Endothelial cell of umbilical vein (primary cell): ENCODE results near the gene RNF217. TPM values are rescaled to one million over a fixed set of nuclear protein-coding genes. Genes with fewer than 3 reads are reported as not detected.

Experiments used
- BruUV-seq: library from RNA; stranded (reverse); fragments of 400-500 nt; replicated peaks from 2 replicates; lab custom pipeline; 2021; lab: Mats Ljungman, UMichigan
- CTCF ChIA-PET: fragments of 300-600, 350-600 bp; sonication (Branson Sonifier 250); formaldehyde crosslinking; loops from one replicate; lab custom pipeline; 2021; ENCODE audit warnings: antibody characterized with exemption, inconsistent platforms; lab: Charles Lee
- POLR2A ChIA-PET: fragments of 300-600, 350-600 bp; sonication (Branson Sonifier 250); formaldehyde crosslinking; loops from one replicate; lab custom pipeline; 2021; ENCODE audit warnings: antibody characterized with exemption, inconsistent platforms; lab: Charles Lee
- DNase-seq: peaks from one replicate; pipeline ENCODE4 v3.0.0-alpha.2; 2011; ENCODE audit warnings: low read depth, low spot score
- FAIRE-seq: peaks from 2 replicates; lab custom pipeline; 2011; peaks lifted over from hg19 to GRCh38; lab: Jason Lieb, UNC
- H2AFZ ChIP-seq: 2 replicates; pipeline ENCODE4 v1.6.0; 2012; ENCODE audit warnings: low read depth, low read length, control low read depth, inconsistent platforms
- H3K27ac ChIP-seq: 2 replicates; pipeline ENCODE4 v1.5.1; 2011; ENCODE audit warnings: low read depth, mild to moderate bottlenecking, control low read depth, low read length, moderate library complexity; ENCODE audit not compliant: insufficient read depth
- H3K27me3 ChIP-seq, 2 experiments: 2 replicates each; pipeline versions ENCODE4 v1.6.0 to v1.6.1; 2011; ENCODE audit warnings: low read length in 2 of 2, mixed read lengths in 1 of 2; ENCODE audit not compliant: control insufficient read depth in 2 of 2, insufficient read depth in 2 of 2
- H3K36me3 ChIP-seq, 2 experiments: 2 replicates in 1 of 2; 3 replicates in 1 of 2; pipeline ENCODE4 v1.5.1; 2011; ENCODE audit warnings: low read length in 2 of 2, mild to moderate bottlenecking in 1 of 2, moderate library complexity in 1 of 2; ENCODE audit not compliant: control insufficient read depth in 2 of 2, insufficient read depth in 2 of 2; ENCODE audit errors: extremely low read depth in 1 of 2
- H3K4me1 ChIP-seq: 3 replicates; pipeline ENCODE4 v1.5.1; 2011; ENCODE audit warnings: mild to moderate bottlenecking, low read length; ENCODE audit not compliant: control insufficient read depth, insufficient read depth; ENCODE audit errors: extremely low read depth
- H3K4me2 ChIP-seq: 2 replicates; pipeline ENCODE4 v1.6.1; 2011; ENCODE audit warnings: low read length, control low read depth, mixed read lengths; ENCODE audit not compliant: insufficient read depth
- H3K4me3 ChIP-seq, 3 experiments: fragments of 200-600 bp in 1 of 3; sonication (generic), shearing (Covaris generic) in 1 of 3; replicated peaks in 1 of 3; 2 replicates each; pipeline ENCODE4 v1.5.1; 2011 to 2016; ENCODE audit warnings: control low read depth in 3 of 3, low read length in 3 of 3, mild to moderate bottlenecking in 2 of 3, inconsistent platforms in 1 of 3, low read depth in 1 of 3, moderate library complexity in 1 of 3; ENCODE audit not compliant: insufficient read depth in 1 of 3
- H3K79me2 ChIP-seq: 2 replicates; pipeline ENCODE4 v1.6.0; 2012; ENCODE audit warnings: low read length, inconsistent platforms; ENCODE audit not compliant: control insufficient read depth, insufficient read depth
- H3K9ac ChIP-seq: replicated peaks from 2 replicates; pipeline ENCODE3; 2011; ENCODE audit warnings: low read length, control low read depth; ENCODE audit not compliant: insufficient read depth; ENCODE audit errors: extremely low read depth
- H3K9me1 ChIP-seq: replicated peaks from 3 replicates; pipeline ENCODE4 v1.6.0; 2011; ENCODE audit warnings: mild to moderate bottlenecking, low read length; ENCODE audit not compliant: control insufficient read depth, insufficient read depth; ENCODE audit errors: extremely low read depth
- H3K9me3 ChIP-seq: replicated peaks from 2 replicates; pipeline ENCODE4 v1.5.1; 2012; ENCODE audit warnings: low read length, inconsistent platforms; ENCODE audit not compliant: control insufficient read depth, insufficient read depth
- H4K20me1 ChIP-seq: replicated peaks from 2 replicates; pipeline ENCODE3; 2011; ENCODE audit warnings: mild to moderate bottlenecking, low read length; ENCODE audit not compliant: control insufficient read depth, insufficient read depth; ENCODE audit errors: extremely low read depth
- CTCF ChIP-seq, 2 donors: IDR thresholded peaks; 1 replicate in 1 of 2; 2 replicates in 1 of 2; pipeline ENCODE4 v1.5.1; 2011; ENCODE audit warnings: low read length in 2 of 2, mild to moderate bottlenecking in 2 of 2, moderate library complexity in 2 of 2, control low read depth in 1 of 2, inconsistent platforms in 1 of 2, low read depth in 1 of 2; ENCODE audit not compliant: insufficient read depth in 1 of 2; ENCODE audit errors: extremely low read depth in 1 of 2
- EZH2 ChIP-seq: IDR thresholded peaks from 2 replicates; pipeline ENCODE4 v1.6.1; 2012; ENCODE audit warnings: borderline replicate concordance, low read depth, mild to moderate bottlenecking, moderate library complexity, low read length, inconsistent platforms; ENCODE audit not compliant: severe bottlenecking
- FOS ChIP-seq: IDR thresholded peaks from 2 replicates; pipeline ENCODE4 v1.6.1; 2011; ENCODE audit warnings: mild to moderate bottlenecking, low read length, moderate library complexity, borderline replicate concordance; ENCODE audit not compliant: insufficient read depth
- GATA2 ChIP-seq: IDR thresholded peaks from 2 replicates; pipeline ENCODE4 v1.7.0; 2011; ENCODE audit warnings: low read depth, mild to moderate bottlenecking, moderate library complexity, mixed read lengths, low read length; ENCODE audit not compliant: insufficient read length, insufficient read depth
- JUN ChIP-seq: IDR thresholded peaks from 2 replicates; pipeline ENCODE4 v1.6.1; 2011; ENCODE audit warnings: borderline replicate concordance, low read depth; ENCODE audit not compliant: insufficient read length, insufficient read depth
- MAX ChIP-seq: IDR thresholded peaks from 2 replicates; pipeline ENCODE4 v1.6.1; 2011; ENCODE audit not compliant: insufficient read depth, insufficient read length
- MYC ChIP-seq: IDR thresholded peaks from one replicate; pipeline ENCODE4 v1.6.1; 2011; ENCODE audit warnings: mild to moderate bottlenecking, low read depth, low read length
- POLR2A ChIP-seq: IDR thresholded peaks from 2 replicates; pipeline ENCODE4 v1.6.1; 2012; ENCODE audit warnings: low read depth, mild to moderate bottlenecking, control low read depth, low read length
- POLR2AphosphoS5 ChIP-seq: IDR thresholded peaks from 2 replicates; pipeline ENCODE4 v1.6.1; 2012; ENCODE audit warnings: low read depth, mild to moderate bottlenecking, control low read depth, low read length, moderate library complexity; ENCODE audit not compliant: insufficient read depth
- dilution Hi-C: fragments of 300-500 bp; cut with MboI; formaldehyde crosslinking; loops from one replicate; pipeline ENCODE4 v1.15.0; 2019; ENCODE audit warnings: low sequenced_read_pairs; ENCODE audit not compliant: extremely low pct_ligation_motif_present
- intact Hi-C: fragments of 100-400 bp; cut with micrococcal nuclease; formaldehyde crosslinking; loops from one replicate; pipeline ENCODE4 v1.10.0; 2022
- polyA plus RNA-seq, 4 experiments: library from polyadenylated mRNA; depleted of rRNA in 3 of 4; stranded (reverse) in 3 of 4; unstranded in 1 of 4; fragments of >200 nt; gene quantifications; 2 replicates each; pipeline versions ENCODE4 v1.2.1 to v1.2.3, GENCODE V29; 2011 to 2012; ENCODE audit warnings: missing spikeins in 1 of 4
- total RNA-seq: library from RNA; stranded (reverse); gene quantifications from 2 replicates; pipeline ENCODE4 v1.2.3, GENCODE V29; 2021

RNF217 gene
- total and polyA plus RNA-seq, 2 donors (not counting 3 experiments of a cell fraction or from before 2014, with no cell fraction given) = 8.8 to 32.5 TPM

- Histone ChIP-seq H2AFZ (no peak overlapping the region), H3K9me1 (no peaks in the 10 kb centered on the region), H3K9ac (no peak overlapping the region), H4K20me1 (no peaks in the 10 kb centered on the region), H3K4me2 (no peak overlapping the region), H3K9me3 (no peaks in the 10 kb centered on the region), H3K4me1 (peaks cover 21% of the 10 kb centered on the region), H3K4me3 (no peak overlapping the region), H3K27me3 (no peaks in the 10 kb centered on the region), H3K27ac (no peak overlapping the region), H3K79me2 (peaks cover 47% of the 10 kb centered on the region), H3K36me3 (no peaks in the 10 kb centered on the region)
- dilution Hi-C loops (no loop called here), intact Hi-C loops (no loop called here)
- TF ChIP-seq FOS = no peak
- no peak for TF ChIP-seq MAX
- TF ChIP-seq POLR2AphosphoS5 = no peak
- no peak for TF ChIP-seq EZH2
- no peak for TF ChIP-seq MYC
- TF ChIP-seq CTCF (IDR thresholded peaks at IDR 0.05; ENCODE audit: extremely low read depth in 1 of 2, insufficient read depth in 1 of 2, low read depth in 1 of 2, low read length in 2 of 2) = no peak
- no peak for TF ChIP-seq GATA2
- TF ChIP-seq POLR2A = no peak
- TF ChIP-seq JUN = no peak
- DNase-seq (no peak), FAIRE-seq (no peak)
- ChIA-PET CTCF (no interaction called here), POLR2A (no interaction called here)
- no TSS peak for BruUV-seq
Observed at GRCh38 chr6:124986164-124986563, 23.9 kb downstream of the RNF217 start.
